ENCODE measurements around the gene LDB2. TPM values are rescaled to one million over a fixed set of nuclear protein-coding genes. Genes with fewer than 3 reads are reported as not detected.

Gene LDB2
- total RNA-seq, 2 donors from 2014 or later: 3.2 to 7.9 TPM

DNA sequence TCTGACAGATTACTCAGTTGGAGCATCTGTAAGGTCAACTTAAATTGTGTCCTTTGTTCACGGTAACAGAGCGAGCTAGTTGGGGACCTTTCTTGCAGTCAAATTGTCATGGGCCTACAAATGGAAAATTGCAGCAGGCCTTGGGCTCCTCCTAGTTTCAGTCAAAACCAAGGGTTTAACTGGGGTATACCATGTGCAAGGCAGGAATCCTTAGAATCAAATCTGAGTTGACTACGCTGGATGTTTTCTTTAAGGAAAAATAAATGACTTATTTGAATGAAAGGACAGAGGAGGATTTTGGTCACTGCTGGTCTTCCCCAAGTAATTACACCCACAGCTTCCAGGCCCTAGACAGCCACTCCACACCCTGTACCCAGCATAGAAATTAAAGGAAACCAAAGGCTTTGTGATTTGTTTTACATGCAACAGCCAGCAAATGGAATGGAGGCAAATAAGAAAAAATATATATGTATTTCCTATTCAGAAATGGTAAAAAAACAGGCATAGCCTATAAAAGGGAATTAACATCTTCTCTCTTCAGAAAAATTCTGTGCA, 307.1 kb downstream of the LDB2 start:
- H3K4me1 ChIP-seq: no peaks in the 10 kb centered on the region
- TF ChIP-seq, protein P1, sequence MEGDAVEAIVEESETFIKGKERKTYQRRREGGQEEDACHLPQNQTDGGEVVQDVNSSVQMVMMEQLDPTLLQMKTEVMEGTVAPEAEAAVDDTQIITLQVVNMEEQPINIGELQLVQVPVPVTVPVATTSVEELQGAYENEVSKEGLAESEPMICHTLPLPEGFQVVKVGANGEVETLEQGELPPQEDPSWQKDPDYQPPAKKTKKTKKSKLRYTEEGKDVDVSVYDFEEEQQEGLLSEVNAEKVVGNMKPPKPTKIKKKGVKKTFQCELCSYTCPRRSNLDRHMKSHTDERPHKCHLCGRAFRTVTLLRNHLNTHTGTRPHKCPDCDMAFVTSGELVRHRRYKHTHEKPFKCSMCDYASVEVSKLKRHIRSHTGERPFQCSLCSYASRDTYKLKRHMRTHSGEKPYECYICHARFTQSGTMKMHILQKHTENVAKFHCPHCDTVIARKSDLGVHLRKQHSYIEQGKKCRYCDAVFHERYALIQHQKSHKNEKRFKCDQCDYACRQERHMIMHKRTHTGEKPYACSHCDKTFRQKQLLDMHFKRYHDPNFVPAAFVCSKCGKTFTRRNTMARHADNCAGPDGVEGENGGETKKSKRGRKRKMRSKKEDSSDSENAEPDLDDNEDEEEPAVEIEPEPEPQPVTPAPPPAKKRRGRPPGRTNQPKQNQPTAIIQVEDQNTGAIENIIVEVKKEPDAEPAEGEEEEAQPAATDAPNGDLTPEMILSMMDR (IDR thresholded peaks at IDR 0.05): no peak
- no peak for DNase-seq
- no peaks in the 10 kb centered on the region for H3K27me3 ChIP-seq
- H3K9ac ChIP-seq (ENCODE audit: low read depth in 2 of 2, low read length in 2 of 2): no peak overlapping the region
- no peak overlapping the region for H3K27ac ChIP-seq
- H3K9me3 ChIP-seq: no peaks in the 10 kb centered on the region
- H3K4me3 ChIP-seq: no peak overlapping the region
- no peaks in the 10 kb centered on the region for H3K36me3 ChIP-seq
- intact Hi-C loops (cut with DNase I): no loop called here

DNA sequence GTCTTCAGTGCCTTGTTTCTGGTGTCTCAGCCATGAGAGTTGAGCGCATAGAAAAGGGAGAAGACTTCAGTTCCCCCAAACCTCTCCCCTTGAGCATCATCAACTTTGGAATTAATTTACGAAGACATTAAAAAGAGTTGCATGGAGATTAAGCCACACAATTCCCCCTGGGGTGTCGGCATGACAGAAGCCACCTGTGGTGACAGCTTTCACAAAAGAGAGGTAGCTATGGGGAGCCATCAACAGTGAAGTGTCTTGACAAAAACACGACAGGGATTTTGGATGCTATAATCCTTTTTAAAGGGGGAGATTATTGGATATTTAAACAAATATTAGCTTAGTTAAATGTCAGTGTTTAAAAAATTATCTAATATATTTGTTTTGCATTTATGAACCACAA, 307.6 kb downstream of the LDB2 start:
- Histone ChIP-seq H3K27ac (no peak overlapping the region), H3K4me3 (no peak overlapping the region), H3K27me3 (no peaks in the 10 kb centered on the region), H3K36me3 (no peaks in the 10 kb centered on the region), H3K4me1 (no peaks in the 10 kb centered on the region), H3K9me3 (no peaks in the 10 kb centered on the region), H3K9ac (ENCODE audit: low read depth in 2 of 2, low read length in 2 of 2) (no peak overlapping the region)
- TF ChIP-seq, protein P1 (IDR thresholded peaks at IDR 0.05): no peak
- DNase-seq: no peak
- intact Hi-C loops (cut with DNase I): no loop called here

DNA sequence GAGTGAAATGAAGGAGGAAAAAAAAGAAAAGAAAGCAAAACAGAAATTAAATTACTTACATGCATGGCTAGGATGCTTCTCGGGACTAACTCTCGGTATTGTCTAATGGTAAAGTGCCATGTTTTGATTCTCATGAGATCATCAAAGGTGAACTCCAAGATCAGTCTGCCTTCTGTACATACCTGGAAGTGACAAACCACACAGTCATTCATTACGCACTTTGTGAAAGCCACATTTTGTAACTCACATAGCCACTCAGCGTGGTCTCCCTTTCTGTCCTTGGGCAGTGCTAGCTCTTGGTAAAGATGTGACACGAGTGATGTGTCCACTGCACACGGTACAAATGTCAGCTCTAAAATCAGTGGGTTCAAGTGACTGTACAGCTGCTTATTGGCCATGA, 309.8 kb downstream of the LDB2 start:
- no peak for DNase-seq
- intact Hi-C loops (cut with DNase I): no loop called here
- TF ChIP-seq, protein P1 (IDR thresholded peaks at IDR 0.05): no peak
- Histone ChIP-seq H3K9me3 (no peaks in the 10 kb centered on the region), H3K9ac (ENCODE audit: low read depth in 2 of 2, low read length in 2 of 2) (no peak overlapping the region), H3K36me3 (no peaks in the 10 kb centered on the region), H3K4me1 (no peaks in the 10 kb centered on the region), H3K27me3 (no peaks in the 10 kb centered on the region), H3K27ac (no peak overlapping the region), H3K4me3 (no peak overlapping the region)

DNA sequence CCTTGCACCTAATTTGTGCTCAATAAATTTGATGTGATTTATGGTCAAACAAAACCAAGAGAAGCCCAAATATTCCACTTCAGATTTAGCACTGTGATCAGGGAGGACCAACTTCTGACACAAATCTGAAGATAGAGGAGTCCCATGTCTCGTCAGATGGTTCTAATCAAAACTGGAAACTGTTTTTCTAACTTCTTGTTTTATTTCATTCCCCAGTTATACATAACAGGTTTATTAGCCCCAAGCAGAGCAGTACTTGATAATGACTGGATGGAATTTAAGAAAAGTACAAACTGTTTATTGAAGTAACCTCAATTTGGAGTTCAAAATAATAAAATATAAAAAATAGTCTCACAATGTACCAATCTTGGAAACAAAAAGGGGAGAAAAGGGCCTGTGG, 310.3 kb downstream of the LDB2 start:
- no peak overlapping the region for H3K9ac ChIP-seq (ENCODE audit: low read depth in 2 of 2, low read length in 2 of 2)

DNA sequence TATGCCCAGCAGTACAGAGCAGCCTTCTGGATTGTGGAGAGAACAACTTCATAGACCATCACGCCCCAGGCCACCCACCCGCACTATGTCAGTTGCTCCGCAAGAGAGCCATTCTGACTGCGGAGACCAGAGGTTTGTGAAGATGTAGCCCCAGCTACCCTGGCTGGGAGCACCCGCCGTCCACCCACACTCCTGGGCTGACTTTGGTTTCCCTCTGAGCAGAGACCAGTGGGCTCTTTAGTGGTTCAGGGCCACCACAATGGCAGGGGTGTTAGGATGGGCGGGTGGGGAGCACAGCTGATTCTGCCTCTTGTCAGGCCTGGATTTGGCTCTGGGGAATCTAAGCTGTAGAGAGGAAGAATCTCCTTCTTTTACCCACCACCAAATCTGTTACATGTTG, 313.4 kb downstream of the LDB2 start:
- TF ChIP-seq, protein P1 (IDR thresholded peaks at IDR 0.05): no peak
- H3K36me3 ChIP-seq: no peaks in the 10 kb centered on the region
- no peaks in the 10 kb centered on the region for H3K4me1 ChIP-seq
- H3K9ac ChIP-seq (ENCODE audit: low read depth in 2 of 2, low read length in 2 of 2): no peak overlapping the region
- H3K27me3 ChIP-seq: no peaks in the 10 kb centered on the region
- intact Hi-C loops (cut with DNase I): no loop called here
- H3K9me3 ChIP-seq: no peaks in the 10 kb centered on the region
- no peak overlapping the region for H3K4me3 ChIP-seq
- H3K27ac ChIP-seq: no peak overlapping the region
- no peak for DNase-seq

More for the DNA sequence above, 310.3 kb downstream of the LDB2 start:
- no peaks in the 10 kb centered on the region for H3K9me3 ChIP-seq
- H3K4me1 ChIP-seq: no peaks in the 10 kb centered on the region
- H3K4me3 ChIP-seq: no peak overlapping the region
- no peaks in the 10 kb centered on the region for H3K27me3 ChIP-seq
- intact Hi-C loops (cut with DNase I): no loop called here
- TF ChIP-seq, protein P1 (IDR thresholded peaks at IDR 0.05): no peak
- H3K36me3 ChIP-seq: no peaks in the 10 kb centered on the region
- no peak overlapping the region for H3K27ac ChIP-seq
- no peak for DNase-seq

Measured in colonic mucosa (tissue), 4 donors.